Measurements from ENCODE around the gene MZT2A.
"Not testable (repeated sequence)": the region's sequence is repeated elsewhere in the genome, so short reads cannot be mapped to it uniquely, and the experiment has no call there.

Gene MZT2A

GRCh38 chr2:131445896-131446295 lies 46.3 kb downstream of the MZT2A start:
- FAIRE-seq, result no peak

GRCh38 chr2:131445515-131445797 lies 46.7 kb downstream of the MZT2A start:
- FAIRE-seq, result not testable (repeated sequence)

GRCh38 chr2:131444736-131445514 lies 47.3 kb downstream of the MZT2A start:
- not testable (repeated sequence) for FAIRE-seq

- not testable (repeated sequence) for FAIRE-seq
Measured at GRCh38 chr2:131440742-131441468, 51.3 kb downstream of the MZT2A start.
